GM19455 (cell line): ENCODE results near the gene CCN6.

ENCODE experiments used
- ATAC-seq: cut with Tn5 transposase; IDR thresholded peaks from one replicate; pipeline ENCODE4 v1.9.1; 2021; ENCODE audit not compliant: unreplicated experiment

The CCN6 gene

DNA sequence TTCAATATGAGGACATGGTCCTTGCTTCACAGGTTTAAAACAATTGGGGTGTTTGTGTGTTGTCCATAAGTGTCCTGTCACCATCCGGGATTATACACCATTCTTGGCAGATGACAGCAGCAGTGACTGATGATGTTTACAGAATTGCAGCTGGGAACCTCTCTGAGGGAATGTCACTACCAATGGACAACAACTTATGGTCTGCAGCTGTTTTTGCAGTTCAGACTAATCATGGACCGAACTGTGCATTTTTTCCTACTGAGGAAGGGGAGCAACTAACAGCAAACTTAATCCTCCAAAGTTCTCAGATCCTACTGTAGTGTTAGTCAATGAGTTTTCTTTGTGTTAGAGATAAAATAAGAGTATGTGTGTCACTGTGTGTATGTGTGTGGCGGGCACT lies 59.5 kb downstream of the CCN6 start:
- ATAC-seq: no peak

DNA sequence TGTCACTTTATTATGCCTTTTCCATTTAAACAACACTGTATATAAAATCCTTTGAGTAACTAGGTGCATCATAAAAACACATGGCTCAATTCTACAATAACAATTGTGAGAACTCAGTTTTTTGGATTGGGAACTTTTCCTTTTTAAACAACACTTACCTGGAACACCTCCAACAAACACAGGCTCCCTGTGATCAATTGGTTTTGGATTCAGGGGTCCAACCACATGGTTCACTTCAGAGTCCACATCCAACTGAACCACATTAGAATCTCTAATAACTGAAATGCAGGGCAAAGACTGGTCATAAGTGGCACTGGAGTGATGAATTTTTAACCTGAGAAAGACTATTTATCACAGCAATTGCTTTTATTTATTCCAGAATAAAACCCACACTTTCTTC lies 60.0 kb downstream of the CCN6 start:
- ATAC-seq: no peak

DNA sequence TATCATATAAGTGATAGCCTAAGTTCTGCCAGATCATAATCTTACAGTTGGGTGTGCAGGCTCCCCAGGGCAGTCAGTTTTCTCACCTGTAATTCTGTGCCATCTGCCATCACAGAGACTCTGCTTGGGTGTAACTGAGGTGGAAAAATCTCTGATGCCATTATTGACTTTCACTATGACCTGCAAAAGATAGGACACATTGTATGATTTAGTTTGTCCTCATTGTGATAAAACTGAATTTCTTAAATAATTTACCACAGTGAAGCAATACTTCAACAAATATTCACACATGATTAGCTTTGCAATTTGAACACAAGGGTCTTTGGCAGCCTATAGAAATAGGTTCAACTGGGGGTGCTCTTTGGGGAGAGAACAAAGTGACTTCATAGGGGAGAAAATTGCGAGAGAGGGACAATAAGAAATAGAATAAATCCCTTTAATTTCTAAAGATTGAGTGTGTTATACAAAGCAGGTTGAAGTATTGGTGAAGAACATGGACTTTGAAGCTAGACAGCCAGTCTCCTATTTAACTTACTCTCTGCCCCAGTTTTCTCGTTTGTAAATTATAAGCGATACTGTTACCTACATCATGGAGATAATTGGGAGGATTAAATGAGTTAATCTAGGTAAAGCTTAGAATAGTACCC lies 60.8 kb downstream of the CCN6 start:
- ATAC-seq: no peak

DNA sequence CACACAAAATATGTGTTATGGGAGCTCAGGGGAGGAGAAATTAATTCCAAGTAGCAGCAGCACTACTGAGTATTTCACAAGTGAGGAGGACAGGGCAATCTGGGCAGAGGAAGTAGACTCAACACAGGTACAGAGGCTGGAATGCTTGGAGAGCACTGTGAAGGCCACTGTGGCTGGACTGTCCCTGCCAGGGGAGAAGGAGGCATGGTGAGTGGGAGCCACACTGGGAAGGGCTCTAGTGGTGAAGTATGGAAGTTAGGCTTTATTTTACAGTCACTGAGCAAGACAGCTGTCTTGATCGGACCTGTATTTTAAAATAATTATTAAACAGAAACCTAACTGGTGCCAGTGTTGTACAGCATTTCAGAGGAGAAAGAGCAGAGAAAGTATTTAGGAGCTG lies 62.3 kb downstream of the CCN6 start:
- ATAC-seq: no peak

DNA sequence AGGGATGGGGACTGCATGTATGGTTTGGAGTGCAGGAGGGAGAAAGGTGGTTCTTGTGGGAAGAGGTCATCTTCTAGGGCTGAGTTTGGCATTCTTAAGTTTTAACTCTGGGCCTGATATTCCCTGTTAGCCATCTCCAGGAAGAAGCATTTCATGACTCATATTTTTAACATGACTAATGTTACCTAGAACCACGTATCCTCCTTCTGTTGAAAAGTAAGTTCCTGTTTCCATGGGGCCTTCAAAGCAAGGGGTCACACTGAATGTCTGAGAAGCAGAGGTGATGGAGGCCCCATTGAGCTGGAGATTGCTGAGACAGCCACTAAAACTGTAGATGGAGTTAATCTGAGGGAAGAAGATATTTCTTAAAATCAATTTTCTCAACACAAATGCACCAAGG lies 63.6 kb downstream of the CCN6 start:
- ATAC-seq: no peak

DNA sequence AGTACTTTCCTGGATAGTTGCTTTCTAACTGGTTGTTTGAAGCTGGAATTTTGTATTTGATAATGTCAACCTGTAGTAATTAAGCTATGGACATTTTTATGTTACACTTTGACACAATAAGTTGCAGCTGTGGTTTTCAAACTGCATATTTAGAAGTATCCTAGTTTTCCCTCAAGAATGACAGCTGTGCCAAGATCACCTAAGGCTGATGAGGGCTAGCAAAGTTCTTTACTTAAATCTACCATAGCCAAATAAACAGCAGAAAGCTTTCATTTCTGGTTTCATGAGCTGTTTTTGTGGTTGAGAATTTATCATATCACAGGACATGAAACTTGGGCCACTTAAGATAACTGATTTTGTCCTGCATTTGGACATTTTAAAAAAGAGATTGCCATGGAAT lies 64.1 kb downstream of the CCN6 start:
- no peak for ATAC-seq
